ENCODE data around the gene YWHAG. TPM values are rescaled to one million over a fixed set of nuclear protein-coding genes. Genes with fewer than 3 reads are reported as not detected.

Gene YWHAG
- polyA plus RNA-seq, 1 donor (not counting 4 experiments of a cell fraction or from before 2014, with no cell fraction given): 130 TPM

- DNase-seq (ENCODE audit: low read depth, low spot score): no peak
- H3K27ac ChIP-seq (ENCODE audit: control insufficient read depth, insufficient read depth, low read length): peak overlapping the region; percentile 33
- TF ChIP-seq EZH2 (IDR thresholded peaks at IDR 0.05; ENCODE audit: low read length): no peak
- TF ChIP-seq CTCF (optimal IDR thresholded peaks at IDR 0.05 in 1 of 3, IDR thresholded peaks at IDR 0.05 in 1 of 3, conservative IDR thresholded peaks at IDR 0.05 in 1 of 3; ENCODE audit: extremely low read depth in 1 of 3, insufficient read depth in 2 of 3, low read length in 3 of 3): no peak
- H3K9me1 ChIP-seq (ENCODE audit: control insufficient read depth, extremely low read depth, insufficient read depth, low read length): peaks cover 9% of the 10 kb centered on the region
- dilution Hi-C loops (cut with MboI; ENCODE audit: extremely low pct_ligation_motif_present, low sequenced_read_pairs): no loop called here
- peaks cover 52% of the 10 kb centered on the region for H4K20me1 ChIP-seq (ENCODE audit: control insufficient read depth, extremely low read depth, insufficient read depth, low read length)
- no peaks in the 10 kb centered on the region for H3K9me3 ChIP-seq (ENCODE audit: control insufficient read depth, low read depth, low read length)
- no peak overlapping the region for H3K4me2 ChIP-seq (ENCODE audit: control insufficient read depth, extremely low read depth, insufficient read depth, low read depth, low read length)
- H3K36me3 ChIP-seq (ENCODE audit: control insufficient read depth in 2 of 2, extremely low read depth in 1 of 2, insufficient read depth in 2 of 2, low read length in 2 of 2): peaks cover 29 to 52% of the 10 kb centered on the region in 2 experiments
- no peak overlapping the region for H2AFZ ChIP-seq (ENCODE audit: control insufficient read depth, low read length)
- no peak for FAIRE-seq
- peaks cover 11% of the 10 kb centered on the region for H3K4me1 ChIP-seq (ENCODE audit: control insufficient read depth, extremely low read depth, insufficient read depth, low read length)
- H3K4me3 ChIP-seq (ENCODE audit: control insufficient read depth in 2 of 3, extremely low read depth in 1 of 3, insufficient read depth in 2 of 3, low read depth in 1 of 3, low read length in 3 of 3): no peak overlapping the region
- peaks cover 100% of the 10 kb centered on the region for H3K79me2 ChIP-seq (ENCODE audit: control insufficient read depth, insufficient read depth, low read length)
- H3K27me3 ChIP-seq (ENCODE audit: control insufficient read depth, extremely low read depth, insufficient read depth, low read length): no peaks in the 10 kb centered on the region
- H3K9ac ChIP-seq (ENCODE audit: control insufficient read depth, extremely low read depth, insufficient read depth, low read length): no peak overlapping the region
Observed at GRCh38 chr7:76343931-76344321, 14.9 kb downstream of the YWHAG start.

- FAIRE-seq (no peak), DNase-seq (ENCODE audit: low read depth, low spot score) (no peak)
- Histone ChIP-seq H3K27me3 (ENCODE audit: control insufficient read depth, extremely low read depth, insufficient read depth, low read length) (no peaks in the 10 kb centered on the region), H3K4me2 (ENCODE audit: control insufficient read depth, extremely low read depth, insufficient read depth, low read depth, low read length) (no peak overlapping the region), H3K9me3 (ENCODE audit: control insufficient read depth, low read depth, low read length) (no peaks in the 10 kb centered on the region), H3K79me2 (ENCODE audit: control insufficient read depth, insufficient read depth, low read length) (peaks cover 100% of the 10 kb centered on the region), H4K20me1 (ENCODE audit: control insufficient read depth, extremely low read depth, insufficient read depth, low read length) (peaks cover 56% of the 10 kb centered on the region), H3K36me3 (ENCODE audit: control insufficient read depth in 2 of 2, extremely low read depth in 1 of 2, insufficient read depth in 2 of 2, low read length in 2 of 2) (peaks cover 30 to 52% of the 10 kb centered on the region in 2 experiments), H3K27ac (ENCODE audit: control insufficient read depth, insufficient read depth, low read length) (peak overlapping the region; percentile 33), H3K4me1 (ENCODE audit: control insufficient read depth, extremely low read depth, insufficient read depth, low read length) (peaks cover 16% of the 10 kb centered on the region), H3K9me1 (ENCODE audit: control insufficient read depth, extremely low read depth, insufficient read depth, low read length) (peaks cover 9% of the 10 kb centered on the region), H3K4me3 (ENCODE audit: control insufficient read depth in 2 of 3, extremely low read depth in 1 of 3, insufficient read depth in 2 of 3, low read depth in 1 of 3, low read length in 3 of 3) (no peak overlapping the region), H3K9ac (ENCODE audit: control insufficient read depth, extremely low read depth, insufficient read depth, low read length) (no peak overlapping the region), H2AFZ (ENCODE audit: control insufficient read depth, low read length) (no peak overlapping the region)
- no peak for TF ChIP-seq EZH2 (IDR thresholded peaks at IDR 0.05; ENCODE audit: low read length)
- TF ChIP-seq CTCF (optimal IDR thresholded peaks at IDR 0.05 in 1 of 3, IDR thresholded peaks at IDR 0.05 in 1 of 3, conservative IDR thresholded peaks at IDR 0.05 in 1 of 3; ENCODE audit: extremely low read depth in 1 of 3, insufficient read depth in 2 of 3, low read length in 3 of 3): no peak
- dilution Hi-C loops (cut with MboI; ENCODE audit: extremely low pct_ligation_motif_present, low sequenced_read_pairs): no loop called here
Observed at GRCh38 chr7:76343294-76343930, 15.4 kb downstream of the YWHAG start.

All from keratinocyte (primary cell).